Activated CD4-positive, alpha-beta T cell treated with anti-CD3 and anti-CD28 coated beads, Interleukin-2, amount 50 U/mL, for 48 hours (primary cell): Measurements from ENCODE around the gene ZNF625.
A peak's percentile ranks its signal among the peaks of the same experiment; 100 is the strongest.

Source experiments
- DNase-seq, 2 experiments: peaks; one replicate each; pipeline ENCODE4 v3.0.0-alpha.2; 2020

Gene ZNF625

GRCh38 chr19:12156223-12157058, at the start of gene ZNF625:
ZNF625 (minus strand) TSS chr19:12156734; CDS start chr19:12156558, 176 bp downstream.
- DNase-seq: peak; percentile 54 to 72

GRCh38 chr19:12205296-12205695, 48.8 kb upstream of the ZNF625 start:
- no peak for DNase-seq

DNA sequence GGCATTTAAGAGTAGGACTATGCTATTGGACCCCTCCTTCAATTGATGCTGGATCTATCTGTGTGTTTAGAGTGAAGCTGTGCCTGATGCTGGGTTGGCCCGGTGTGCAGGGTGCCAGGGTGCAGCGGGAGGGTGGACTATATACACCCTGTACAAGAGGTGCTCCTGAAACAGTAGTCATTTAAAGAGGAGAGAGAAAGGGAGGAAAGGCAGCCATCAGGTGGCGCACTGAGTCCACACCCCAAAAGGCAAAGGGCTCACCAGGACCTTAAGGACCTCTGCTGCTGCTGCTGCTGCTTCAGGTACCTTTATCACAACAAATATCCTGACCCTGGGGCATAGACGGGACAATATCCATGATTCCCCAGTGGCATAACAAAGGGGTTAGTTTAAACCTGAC, 45.7 kb upstream of the ZNF625 start:
- DNase-seq: peak; percentile 58 to 66

- no peak for DNase-seq
Measured at GRCh38 chr19:12199757-12200419, 43.4 kb upstream of the ZNF625 start.

GRCh38 chr19:12198136-12198535, 41.6 kb upstream of the ZNF625 start:
- DNase-seq: no peak

- DNase-seq: peak; percentile 70 to 75
Measured at GRCh38 chr19:12194827-12195731, 38.5 kb upstream of the ZNF625 start.

- no peak for DNase-seq
Measured at GRCh38 chr19:12187625-12188024, 31.1 kb upstream of the ZNF625 start.

DNA sequence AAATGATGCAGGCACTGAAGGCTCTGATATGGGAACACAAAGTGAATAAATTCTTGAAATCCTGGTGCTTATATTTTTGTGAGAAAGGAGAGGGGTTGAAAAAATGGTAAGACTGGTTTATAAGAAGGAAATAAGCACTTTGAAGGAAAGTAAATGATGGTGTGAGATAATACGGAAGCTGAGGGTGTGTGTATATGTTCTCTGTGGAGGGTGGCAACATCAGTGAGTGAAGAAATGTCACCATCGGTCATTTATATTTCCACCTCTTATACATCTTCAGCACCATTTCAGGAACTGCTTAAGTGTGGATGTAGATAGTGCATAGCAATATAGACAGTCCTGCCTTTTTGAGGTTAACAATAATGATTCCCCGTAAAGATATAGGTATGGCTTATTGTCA, 23.8 kb upstream of the ZNF625 start:
- DNase-seq: no peak

DNA sequence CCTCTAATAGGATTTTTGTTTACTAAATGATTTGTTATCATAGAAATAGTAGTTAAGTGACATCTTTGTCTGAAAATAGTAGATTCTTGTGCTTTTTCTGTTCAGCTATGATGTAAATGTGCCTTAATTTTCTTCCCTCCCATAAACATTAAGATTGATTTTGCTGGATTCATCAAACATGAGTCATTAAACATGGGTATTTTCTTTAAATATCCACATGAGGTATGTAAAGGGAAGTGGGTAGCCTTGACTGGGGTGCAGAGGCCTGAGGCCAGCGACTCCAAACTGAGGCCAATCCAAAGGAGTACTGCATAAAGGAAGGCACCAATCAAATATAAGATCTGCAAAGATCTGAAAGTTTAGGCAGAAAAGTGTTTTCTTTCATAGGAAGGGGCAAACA, 10.1 kb upstream of the ZNF625 start:
- DNase-seq: no peak

DNA sequence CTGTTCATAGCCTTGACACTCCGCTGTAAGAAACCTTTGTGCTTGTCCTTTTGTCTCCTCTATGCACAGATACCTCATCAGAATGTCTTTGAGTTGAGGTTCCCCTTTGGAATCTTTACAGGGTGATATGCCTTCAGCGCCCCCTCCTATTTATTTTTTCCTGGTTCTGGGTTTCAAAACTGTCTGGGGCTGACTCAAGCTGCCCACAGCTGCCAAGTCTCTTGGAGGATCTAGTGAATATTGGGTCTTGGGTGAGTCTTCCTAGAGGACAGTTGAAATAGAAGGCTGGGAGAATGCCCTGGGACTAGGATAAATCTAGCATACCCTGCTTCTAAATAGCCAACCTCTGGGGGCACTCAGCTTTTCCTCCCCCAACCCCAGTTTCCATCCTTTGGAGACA, 7.3 kb upstream of the ZNF625 start:
- DNase-seq: no peak

GRCh38 chr19:12162882-12163806, 6.6 kb upstream of the ZNF625 start, which contains the start of gene ZNF136:
ZNF136 (plus strand) TSS chr19:12163096; CDS start chr19:12163204, 108 bp downstream.
- peak; percentile 92 to 95 for DNase-seq

GRCh38 chr19:12162513-12162881, 6.0 kb upstream of the ZNF625 start:
- DNase-seq: no peak

DNA sequence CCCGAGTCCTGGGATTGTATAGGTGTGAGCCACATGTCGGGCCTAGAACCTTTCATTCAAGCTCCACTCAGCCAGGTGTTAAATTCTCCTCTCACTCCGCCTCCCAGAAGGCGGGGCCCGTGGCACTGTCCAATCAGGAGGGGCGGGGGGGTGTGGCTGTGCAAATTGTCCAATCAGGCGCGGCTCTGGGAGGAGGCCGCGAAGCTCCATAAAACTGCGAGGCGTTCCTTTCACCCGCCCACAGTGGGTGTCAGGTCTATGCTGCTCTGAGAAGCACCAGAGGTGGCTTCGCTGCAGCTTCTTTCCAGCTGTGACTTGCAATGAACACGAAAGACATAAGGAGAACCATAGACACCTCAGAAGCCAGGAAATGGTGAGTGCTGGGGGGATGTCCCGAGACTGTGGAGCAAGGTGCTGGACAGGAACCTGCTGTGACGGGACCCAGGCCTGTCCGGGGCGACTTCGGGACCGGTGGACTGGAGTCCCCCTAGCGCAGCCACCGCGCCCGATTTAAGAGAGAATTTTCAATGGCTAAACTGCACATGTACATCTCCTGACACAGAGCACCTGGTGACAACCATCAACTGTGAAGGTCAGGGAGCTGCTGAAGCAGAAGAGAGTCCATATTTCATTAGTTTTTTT, 3.4 kb upstream of the ZNF625 start:
- no peak for DNase-seq

GRCh38 chr19:12155324-12155860, 1.1 kb downstream of the ZNF625 start:
- DNase-seq: no peak

DNA sequence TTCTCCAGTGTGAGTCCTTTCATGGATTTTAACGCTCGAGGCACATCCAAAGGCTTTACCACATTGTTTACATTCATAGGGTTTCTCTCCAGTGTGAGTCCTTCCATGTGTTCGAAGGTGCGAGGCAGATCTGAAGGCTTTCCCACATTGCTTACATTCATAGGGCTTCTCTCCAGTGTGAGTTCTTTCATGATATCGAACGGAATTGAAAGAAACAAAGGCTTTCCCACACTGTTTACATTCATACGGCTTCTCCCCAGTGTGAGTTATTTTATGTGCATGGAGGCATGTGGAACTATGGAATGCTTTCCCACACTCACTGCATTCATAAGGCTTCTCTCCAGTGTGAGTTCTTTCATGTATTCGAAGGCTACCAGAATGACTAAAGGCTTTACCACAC, 11.2 kb downstream of the ZNF625 start:
- DNase-seq: no peak

DNA sequence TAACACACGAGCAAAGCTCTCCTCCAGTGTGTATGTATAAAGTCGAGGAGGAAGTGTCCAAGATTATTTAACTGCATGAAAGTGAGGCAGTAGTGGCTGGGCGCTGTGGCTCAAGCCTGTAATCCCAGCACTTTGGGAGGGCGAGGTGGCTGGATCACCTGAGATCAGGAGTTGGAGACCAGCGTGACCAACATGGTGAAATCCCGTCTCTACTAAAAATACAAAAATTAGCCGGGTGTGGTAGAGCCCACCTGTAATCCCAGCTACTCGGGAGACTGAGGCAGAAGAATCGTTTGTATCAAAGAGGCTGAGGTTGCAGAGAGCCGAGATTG, 15.2 kb downstream of the ZNF625 start:
- DNase-seq: no peak

GRCh38 chr19:12140545-12141404, 15.8 kb downstream of the ZNF625 start:
- DNase-seq: peak; percentile 89 to 92

DNA sequence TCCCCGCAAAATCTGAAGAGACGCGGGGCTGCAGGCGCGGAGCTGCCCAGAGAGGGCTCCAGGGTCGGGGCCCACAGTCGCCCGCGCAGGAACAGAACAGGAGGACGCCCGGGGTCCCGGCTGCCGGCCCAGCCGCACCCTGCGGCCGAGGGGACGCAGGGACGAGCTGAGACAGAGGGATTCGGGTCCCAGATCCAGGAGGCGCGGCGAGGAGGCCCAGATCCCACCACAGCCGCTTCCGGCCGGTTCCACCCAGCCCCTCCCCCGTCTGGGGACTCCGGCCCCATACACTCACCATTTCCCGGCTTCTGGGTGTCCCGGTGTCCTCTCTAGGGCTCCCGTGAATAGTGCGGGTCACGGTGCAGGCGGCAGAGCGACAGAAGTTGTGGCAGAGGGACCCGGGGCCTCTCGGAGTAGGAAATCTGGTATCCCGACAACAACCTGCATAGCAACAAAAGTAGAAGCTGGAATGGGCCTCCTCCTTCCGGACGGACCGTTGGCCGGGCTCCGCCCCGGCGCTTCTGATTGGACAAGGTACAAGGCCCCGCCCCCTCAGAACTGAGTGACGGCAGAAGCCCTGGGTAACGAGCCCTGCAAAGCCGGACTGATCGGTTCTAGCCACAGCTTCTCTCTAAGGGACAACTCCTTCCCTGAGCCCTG, 16.5 kb downstream of the ZNF625 start, which contains the start of gene ZNF20:
Gene ZNF20 (minus strand): TSS at position 466 of the 660 bp plus-strand sequence. CDS start 168 bp downstream, at position 298.
- DNase-seq: peak; percentile 94 to 97

DNA sequence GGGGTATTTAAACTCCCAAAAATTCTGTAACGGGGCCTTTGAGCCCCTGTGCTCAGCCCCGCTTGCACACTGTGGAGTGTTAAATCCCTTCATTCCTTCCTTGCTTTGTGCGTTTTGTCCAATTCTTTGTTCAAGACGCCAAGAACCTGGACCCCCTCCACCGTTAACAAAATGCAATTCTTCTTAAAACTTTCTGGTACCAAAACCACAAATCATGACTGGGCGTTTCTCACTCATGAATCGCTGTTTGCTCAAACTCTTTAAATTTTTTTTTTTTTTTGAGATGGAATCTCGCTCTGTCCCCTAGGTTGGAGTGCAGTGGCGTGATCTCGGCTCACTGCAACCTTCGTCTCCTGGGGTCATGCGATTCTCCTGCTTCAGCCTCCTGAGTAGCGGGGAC, 17.3 kb downstream of the ZNF625 start:
- DNase-seq: no peak
